ENCODE data around the gene CLEC4F.

CLEC4F gene

DNA sequence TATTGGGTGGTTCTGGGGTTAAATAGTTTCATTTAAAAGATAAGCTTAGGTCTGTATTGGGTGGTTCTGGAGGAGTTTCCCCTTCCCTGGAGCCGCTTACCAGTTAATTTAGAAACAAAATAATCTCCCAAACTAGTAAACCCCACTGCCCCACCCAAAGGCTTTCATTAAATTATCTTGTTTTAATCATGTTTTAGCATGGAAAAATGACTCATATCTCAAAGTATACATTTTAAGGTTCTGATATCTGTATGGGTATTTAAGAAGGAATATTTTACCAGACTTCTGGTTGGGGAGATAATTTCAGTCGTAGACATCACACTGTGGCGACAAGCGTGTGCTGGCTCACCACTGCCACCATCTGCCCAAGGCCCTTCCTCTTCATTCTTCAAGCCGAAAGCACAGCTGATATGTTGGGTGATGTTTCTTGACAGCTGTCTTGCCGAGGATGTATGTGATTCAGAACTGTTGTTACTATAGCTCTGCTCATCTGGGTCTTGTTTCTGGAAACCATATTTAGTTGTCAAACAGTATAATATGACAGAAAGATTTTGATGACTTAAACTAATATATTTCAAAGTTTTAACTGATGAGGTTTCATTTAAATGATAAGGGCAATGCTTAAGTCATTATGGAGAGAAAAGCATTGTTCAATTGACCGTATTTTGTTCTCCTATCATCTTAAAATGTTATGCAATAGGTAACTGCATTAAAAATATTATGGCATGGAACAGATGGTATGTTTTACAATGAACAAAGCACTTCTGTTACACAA, 35.1 kb downstream of the CLEC4F start:
- DNase-seq: peak; percentile 56

DNA sequence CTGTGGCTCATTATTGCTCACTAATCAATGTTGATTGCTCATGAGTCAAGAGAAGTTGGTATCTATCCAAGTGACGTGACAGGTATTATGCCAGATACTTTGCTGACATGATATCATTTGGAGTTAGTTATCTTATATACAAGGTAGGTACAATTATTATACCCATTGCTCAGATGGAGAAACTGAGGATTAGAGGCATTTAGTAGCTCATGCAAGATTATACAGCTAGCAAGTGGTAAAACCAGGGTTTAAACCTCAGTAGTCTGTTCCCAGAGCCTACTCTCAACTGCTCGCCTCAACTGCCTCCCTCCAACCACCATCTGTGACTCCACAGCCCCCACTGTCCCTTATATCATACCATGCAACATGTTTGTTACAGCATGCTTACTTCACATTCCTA, 36.1 kb downstream of the CLEC4F start:
- DNase-seq: no peak

DNA sequence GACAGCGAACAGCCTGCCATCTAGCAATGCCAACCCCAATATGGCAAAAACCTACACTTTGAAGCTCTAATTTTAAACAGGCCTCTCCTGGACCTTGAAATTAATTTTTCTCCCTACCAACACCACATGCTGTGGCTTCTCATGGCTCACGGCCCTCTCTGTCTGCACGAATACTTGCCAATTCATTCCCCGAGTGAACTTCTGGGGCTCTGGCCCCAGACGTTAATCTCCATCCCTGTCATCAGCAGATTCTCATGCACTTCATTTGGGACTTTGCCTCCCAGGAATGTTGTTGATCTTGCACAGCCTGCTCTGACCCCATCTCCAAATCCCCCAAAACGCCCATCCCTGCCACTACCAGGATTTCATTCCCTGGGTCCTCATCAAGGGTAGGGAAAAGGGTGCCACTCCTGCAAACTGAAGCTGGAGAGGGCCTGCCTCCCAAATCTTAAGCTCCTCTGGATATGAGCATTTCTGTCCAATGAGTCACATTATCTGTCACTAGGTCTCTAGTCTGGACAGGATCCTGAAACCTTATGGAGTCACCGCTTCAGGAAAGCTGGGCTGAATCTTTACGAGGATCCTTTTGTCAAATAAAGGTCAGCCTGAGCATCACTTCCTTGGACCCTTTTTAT, 40.4 kb downstream of the CLEC4F start:
- DNase-seq: peak; percentile 83

DNA sequence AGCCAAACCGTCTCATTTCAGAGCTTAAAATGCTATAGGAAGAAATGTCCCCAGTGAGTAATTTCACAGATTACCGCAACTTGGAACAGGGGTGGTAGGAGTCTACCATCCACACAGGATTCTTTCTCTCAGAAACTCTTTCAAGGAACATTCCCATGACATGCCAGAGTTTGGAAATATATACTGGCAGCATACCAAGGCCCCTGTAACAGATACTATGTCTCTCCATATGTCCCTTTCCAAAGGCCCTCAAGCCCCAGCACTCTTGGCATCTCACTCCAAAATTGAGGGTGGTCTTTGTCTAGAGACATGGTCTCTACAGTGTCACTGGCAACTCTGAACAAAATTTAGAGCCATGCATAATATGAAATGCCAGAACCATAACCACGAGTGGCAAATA, 40.9 kb downstream of the CLEC4F start:
- peak; percentile 64 for DNase-seq

DNA sequence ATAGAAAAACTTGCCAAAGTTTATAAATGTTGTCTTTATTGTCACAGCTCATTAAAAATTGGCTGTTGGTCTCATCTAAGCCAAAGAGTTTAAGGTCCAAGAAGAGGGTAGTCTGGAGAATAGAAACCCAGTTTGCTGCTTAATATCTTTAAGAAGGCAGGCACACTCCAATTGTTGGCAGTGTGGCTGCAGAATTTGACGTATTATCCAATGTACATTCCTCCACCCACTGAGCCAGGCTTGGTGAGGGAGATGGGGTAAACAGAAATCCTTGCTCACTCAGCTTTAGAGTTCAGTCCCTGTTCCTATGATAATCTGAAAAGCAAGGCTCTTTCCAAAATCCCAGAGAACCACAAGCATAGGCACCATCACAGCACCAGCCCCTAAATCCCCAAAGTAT, 41.7 kb downstream of the CLEC4F start:
- no peak for DNase-seq

DNA sequence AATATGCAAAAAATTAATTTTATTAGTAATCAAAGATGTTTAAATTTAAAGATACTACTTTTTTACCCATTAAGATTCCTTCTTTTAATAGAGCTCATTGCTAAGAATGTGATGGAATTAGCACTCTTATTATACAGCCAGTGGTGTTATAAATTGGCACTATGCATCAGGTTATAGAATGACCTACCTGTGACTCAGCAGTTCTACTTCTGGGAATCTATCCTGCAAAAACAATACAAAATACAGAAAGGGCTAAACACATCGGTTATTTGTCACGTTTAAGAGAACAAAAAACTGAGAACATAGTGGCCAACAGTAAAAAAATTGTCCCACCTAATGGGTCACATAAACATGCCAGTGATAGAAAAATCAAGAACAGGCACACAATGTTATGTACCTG, 42.9 kb downstream of the CLEC4F start:
- DNase-seq: peak; percentile 22

DNA sequence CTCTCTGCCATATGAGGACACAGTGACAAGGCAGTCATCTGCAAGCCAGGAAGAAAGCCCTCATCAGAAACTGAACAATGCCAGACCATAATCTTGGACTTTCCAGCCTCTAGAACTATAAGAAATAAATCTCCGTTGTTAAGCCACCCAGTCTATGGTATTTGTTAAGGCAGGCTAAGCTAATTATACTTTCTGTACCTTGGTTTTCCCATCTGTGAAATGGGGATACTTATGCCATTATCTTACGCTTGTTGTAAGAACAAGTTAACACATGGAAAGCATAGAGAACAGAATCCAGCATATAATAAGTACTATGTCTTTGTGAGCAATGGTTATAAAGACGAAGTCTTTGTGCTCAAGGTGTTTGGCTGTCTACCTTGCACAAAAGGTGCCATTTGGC, 44.1 kb downstream of the CLEC4F start:
- no peak for DNase-seq

DNA sequence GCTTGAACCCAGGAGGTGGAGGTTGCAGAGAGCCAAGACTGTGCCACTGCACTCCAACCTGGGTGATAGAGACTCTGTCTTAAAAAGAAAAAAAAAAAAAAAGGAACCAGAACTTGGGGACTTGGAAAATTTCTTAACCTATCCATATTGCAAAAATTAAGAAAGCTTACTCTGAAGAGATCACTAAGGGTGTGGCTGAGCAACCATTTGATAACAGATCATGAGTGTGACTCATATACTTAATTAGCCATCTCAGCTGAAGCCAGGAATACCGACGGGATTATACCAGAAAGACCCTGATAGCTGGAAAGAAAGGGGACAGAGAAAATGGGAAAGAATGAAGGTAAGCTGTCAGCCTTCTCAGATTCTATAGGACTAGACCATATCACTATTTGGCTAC, 45.3 kb downstream of the CLEC4F start:
- no peak for DNase-seq

DNA sequence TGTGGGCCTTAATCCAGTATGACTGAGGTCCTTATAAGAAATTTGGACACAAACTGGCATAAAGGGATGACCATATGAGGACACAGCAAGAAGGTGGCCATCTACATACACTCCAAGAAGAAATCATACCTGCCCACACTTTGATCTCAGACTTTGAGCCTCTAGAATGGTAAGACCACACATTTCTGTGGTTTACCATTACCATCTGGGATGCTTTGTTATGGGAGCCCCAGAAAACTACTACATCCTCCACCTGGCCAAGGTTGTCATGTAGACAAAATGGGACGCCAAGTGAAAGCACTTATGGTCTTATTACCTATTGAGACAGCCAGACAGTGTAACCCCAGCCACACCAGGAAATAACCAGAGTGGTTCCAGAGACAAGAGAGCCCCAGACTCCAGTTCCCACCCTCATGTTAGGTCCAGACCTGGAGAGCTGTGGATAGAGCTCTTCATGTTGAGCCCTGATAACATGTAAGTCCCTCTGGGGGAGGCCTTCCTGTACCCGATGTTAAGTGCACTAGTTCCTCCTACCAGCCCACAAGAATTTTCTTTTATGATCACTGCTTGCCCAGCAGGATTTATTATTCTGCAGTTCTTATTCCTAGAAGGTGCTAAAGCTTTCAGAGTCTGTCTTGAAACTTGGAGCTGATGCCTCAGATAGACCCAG, 47.8 kb downstream of the CLEC4F start:
- no peak for DNase-seq

DNA sequence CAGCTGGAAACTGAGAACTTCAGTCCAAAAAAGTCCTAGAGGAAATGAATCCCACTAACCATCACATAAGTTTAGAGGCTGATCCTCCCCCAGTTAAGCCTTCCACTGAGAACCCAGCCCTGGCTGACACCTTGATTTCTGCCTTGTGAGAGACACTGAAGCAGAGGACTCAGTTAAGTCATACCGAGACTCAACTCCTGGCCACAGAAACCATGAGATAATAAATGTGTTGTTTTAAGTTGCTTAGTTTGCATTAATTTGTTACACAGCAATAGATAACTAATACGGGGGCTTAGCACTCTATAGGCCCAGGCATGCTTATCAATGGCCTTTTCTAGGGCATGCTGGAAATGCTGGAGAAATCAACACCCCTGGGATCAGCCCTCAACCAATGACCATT, 49.0 kb downstream of the CLEC4F start:
- no peak for DNase-seq

DNA sequence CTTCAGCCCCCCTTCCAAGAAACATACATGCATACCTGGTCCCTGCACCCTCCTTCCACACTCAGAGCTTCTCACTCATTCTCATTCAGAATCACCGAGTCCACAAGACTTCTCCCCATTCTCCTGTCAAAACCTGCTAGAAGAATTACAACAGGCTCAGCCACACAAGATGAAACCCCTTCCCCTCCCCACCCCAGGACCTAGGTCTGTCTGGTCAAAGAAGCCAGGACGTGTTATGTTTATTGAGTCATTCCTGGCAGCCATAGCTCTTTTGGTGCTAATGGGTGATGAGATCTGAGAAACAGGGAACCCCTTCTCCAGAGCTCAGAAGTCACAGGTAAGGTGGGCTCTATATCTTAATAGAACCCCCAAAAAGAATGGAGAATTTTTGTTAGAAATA, 50.9 kb downstream of the CLEC4F start:
- no peak for DNase-seq

DNA sequence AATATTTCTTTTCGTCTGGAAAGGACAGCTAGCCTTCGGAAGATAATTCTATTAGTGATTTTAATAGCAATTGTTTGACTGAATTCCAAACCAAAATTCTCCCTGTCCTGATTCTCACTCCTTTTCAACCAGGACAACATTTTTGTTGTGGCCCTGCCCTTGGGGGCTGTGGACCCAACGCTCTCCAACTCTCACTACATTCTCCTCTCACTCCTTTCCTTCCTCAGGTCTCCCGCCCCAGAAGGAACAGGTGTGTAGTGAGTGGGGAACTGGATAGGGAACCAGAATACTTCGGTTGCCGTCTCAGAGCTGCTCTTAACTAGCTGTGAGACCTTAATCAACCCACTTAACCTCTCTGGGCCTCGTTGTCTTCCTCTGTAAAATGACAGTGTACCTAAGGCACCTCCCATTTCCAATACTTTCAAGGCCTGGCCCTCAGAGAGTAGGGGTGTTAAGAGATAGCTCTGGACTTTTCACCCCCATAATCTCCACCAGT, 51.8 kb downstream of the CLEC4F start:
- no peak for DNase-seq

DNA sequence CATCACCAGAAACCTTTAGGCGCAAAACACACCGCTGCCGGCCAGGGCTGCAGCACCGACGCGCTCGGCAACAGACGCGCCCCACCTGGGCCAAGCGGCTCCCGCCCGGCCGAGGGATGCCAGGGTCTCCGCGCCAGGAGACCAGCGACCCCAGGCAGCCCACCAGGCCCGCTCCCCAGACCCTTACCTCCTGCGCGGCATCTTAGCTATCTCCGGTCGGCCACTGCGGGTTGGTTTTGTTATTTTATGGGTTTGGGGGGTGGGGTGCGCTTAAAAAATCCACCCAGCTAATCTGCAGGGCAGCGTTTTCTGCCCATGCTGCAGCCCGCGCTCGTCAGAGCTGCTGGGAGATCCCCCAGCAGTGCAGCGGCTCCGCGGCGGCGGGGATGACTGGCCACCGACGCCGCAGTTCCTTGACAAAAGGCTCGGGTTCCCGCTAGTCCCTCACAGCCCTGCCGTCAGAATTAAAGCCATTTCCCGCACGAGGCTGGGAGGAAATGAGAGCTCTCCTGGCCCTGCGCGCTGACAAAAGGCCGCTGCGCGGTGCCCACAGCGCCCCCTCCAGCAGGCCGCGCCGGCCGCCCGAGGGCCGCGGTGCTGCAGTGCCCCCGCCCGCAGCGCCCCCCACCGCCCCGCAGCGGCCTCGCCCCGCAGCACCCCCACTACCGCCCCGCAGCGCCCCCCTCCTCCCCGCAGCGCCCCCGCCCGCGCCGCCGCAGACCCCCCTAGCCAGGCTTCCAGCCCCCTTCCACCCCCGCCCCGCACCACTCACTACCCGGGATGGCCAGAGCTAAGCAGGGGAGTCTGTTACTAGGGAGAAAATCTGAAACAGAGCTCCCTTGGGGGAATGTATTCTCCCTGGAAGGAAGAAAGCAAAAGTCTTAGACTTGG, 52.5 kb downstream of the CLEC4F start, which contains the start of gene ADD2:
Gene ADD2 (minus strand): TSS at position 502 of the 891 bp plus-strand sequence. CDS start 61,792 bp downstream, outside the sequence.
- peak; percentile 56 for DNase-seq

DNA sequence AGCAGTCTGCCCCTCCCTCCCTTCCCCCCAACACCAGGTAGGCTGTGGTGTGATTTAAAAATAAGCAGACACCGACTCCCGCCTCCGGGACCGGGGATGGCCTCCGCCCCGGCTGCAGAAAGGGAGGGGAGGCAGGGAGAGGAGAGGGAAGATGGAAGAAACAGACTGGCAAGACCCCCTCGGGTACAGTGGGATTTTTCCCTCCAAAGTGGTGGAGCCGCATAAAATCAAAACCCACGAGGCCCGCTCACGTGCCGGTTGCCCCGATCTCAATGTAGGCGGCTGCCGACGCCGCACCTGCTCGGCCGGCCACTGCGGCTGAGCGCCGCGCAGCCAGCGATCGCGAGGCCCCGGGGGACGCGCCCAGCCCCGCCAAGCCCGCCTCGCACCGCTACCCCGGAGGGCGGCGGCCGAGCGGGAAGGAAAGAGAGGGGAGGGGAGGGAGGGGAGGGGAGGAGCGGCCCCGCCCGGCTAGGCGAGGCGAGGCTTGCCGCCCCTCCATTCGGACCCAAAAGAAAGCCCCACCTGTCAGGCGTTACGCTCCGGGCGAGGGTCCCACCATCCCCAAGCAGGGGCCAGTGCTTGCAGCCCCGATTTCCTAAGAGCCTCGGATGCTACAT, 53.2 kb downstream of the CLEC4F start:
- DNase-seq: no peak

DNA sequence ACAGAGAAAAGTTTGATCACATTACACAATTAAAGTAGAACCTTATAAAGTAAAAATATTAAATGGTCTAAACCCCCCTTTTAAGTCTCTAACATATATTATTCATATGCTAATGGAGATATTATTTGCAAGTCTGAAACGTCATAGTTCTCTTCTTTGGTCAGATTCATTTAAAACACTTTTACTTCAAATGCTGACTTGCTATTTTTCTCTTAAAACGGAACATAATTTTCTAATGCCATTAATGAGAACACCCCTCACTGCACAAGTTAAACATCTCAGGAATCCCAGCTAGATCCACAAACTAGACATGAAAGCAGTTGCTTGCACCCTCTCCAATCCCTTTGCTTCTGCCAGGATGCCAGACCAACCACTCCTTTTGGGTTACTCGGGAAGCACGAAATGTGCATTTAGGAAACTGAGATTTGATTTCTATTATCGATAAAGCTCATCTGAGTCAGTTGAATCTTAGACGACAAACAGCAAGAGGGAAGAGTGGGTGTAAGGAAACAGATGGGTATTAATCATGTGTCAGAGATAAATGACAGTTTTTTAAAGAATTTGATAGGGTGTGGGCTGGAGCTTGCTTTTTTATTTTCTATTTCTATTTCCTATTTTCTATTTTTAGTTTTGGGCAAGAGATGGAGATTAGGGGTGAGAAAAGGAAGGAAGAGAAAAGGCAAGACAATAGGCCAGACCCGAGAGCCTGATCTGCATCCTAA, 53.9 kb downstream of the CLEC4F start:
- DNase-seq: no peak

DNA sequence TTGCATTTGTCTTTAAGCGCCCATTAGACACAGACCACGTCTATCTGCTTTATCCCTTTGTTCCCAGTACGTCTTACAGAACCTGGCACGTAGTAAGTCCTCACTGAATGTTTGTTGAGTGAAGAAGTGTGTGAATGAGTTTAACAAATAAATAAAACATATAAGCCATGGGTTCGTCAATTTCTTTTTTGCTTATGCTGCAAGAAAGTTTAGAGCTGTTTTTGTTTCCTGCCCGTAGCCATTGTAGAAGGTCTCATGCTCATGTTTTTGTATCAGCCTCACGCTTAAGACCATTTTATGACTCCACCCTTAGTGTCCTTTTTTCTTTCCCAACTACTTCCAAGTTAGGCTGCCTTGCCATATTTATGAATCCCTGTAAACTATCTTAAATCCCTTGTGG, 54.9 kb downstream of the CLEC4F start:
- DNase-seq: no peak

DNA sequence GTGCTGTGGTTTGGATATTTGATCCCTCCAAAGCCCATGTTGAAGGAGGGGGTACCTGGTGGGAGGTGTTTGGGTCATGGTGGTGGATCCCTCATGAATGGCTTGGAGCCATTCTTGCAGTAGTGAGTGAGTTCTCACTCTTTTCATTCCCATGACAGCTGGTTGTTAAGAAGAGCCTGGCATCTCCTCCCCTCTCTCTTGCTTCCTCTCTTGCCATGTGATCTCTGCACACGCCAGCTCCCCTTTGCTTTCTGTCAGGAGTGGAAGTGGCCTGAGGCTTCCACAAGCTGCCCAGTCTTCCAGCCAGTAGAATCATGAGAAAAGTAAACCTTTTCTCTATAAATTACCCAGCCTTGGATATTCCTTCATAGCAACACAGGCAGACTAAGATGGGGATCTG, 61.0 kb downstream of the CLEC4F start:
- no peak for DNase-seq

Measured in fibroblast of upper back skin (primary cell).